Memory B cell (primary cell): ENCODE measurements around the gene INTS15.
"Not testable (repeated sequence)": the region's sequence is repeated elsewhere in the genome, so short reads cannot be mapped to it uniquely, and the experiment has no call there.

Source experiments
- ATAC-seq: fragments of 150-1000 bp; cut with Tn5 transposase; 2 replicates; pipeline ENCODE4 v1.10.0; 2021; ENCODE audit warnings: low read depth, mild to moderate bottlenecking, moderate library complexity
- DNase-seq, 2 donors: peaks; one replicate each; pipeline ENCODE4 v3.0.0; 2022; ENCODE audit warnings: low spot score in 2 of 2
- H3K27ac Mint-ChIP-seq: one replicate; pipeline ENCODE4 v1.8.0; 2022; ENCODE audit warnings: mild to moderate bottlenecking, moderate library complexity, mixed read lengths
- H3K27me3 Mint-ChIP-seq: one replicate; pipeline ENCODE4 v1.8.0; 2022; ENCODE audit warnings: mixed read lengths
- H3K36me3 Mint-ChIP-seq: one replicate; pipeline ENCODE4 v1.8.0; 2022; ENCODE audit warnings: mild to moderate bottlenecking, mixed read lengths
- H3K4me1 Mint-ChIP-seq: one replicate; pipeline ENCODE4 v1.8.0; 2022; ENCODE audit warnings: mixed read lengths
- H3K4me3 Mint-ChIP-seq: one replicate; pipeline ENCODE4 v1.8.0; 2022; ENCODE audit warnings: mild to moderate bottlenecking, moderate library complexity, mixed read lengths
- H3K9me3 Mint-ChIP-seq: one replicate; pipeline ENCODE4 v1.8.0; 2022; ENCODE audit warnings: mixed read lengths

INTS15 gene

DNA sequence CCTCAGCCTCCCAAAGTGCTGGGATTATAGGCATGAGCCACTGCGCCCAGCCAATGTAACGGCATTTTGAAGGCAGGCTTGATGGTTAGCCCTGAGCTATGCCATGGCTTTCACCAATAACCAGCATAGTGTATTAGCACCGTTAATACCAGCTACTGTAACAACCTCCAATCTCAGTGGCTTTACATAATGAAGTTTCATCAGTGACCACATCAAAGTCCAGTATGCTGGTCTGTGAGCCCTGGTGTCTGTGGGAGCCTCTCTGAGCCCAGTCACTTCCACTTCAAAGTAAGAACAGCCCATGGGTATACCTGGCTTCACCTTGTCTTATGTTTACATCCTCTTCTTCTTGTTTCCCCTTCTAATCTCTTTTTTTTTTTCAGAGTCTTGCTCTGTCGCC, 24.2 kb upstream of the INTS15 start:
- no peaks in the 10 kb centered on the region for H3K4me1 Mint-ChIP-seq
- no peaks in the 10 kb centered on the region for H3K9me3 Mint-ChIP-seq
- no peak overlapping the region for H3K4me3 Mint-ChIP-seq
- ATAC-seq (no peak), DNase-seq (no peak)
- no peak overlapping the region for H3K27ac Mint-ChIP-seq
- H3K36me3 Mint-ChIP-seq = no peaks in the 10 kb centered on the region
- peaks cover 4% of the 10 kb centered on the region for H3K27me3 Mint-ChIP-seq

DNA sequence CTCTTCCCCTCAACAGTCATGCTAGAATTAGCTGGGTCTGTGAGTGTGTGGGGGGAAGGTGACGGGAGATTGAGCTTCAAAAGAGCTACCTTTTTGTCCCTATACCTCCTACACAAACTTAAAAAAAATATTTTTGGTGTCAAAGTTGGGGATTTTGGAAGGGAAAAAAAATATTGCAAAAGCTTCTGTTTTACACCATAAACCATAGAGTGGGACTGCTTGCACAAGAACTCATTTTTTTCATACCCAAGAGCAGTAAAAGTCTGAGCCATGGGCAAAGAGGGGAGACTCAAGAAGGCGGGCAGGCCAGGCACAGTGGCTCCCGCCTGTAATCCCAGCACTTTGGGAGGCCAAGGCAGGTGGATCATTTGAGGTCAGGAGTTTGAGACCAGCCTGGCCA, 21.9 kb upstream of the INTS15 start:
- no peak overlapping the region for H3K4me3 Mint-ChIP-seq
- DNase-seq (no peak), ATAC-seq (no peak)
- no peaks in the 10 kb centered on the region for H3K9me3 Mint-ChIP-seq
- no peaks in the 10 kb centered on the region for H3K4me1 Mint-ChIP-seq
- peaks cover 8% of the 10 kb centered on the region for H3K27me3 Mint-ChIP-seq
- no peak overlapping the region for H3K27ac Mint-ChIP-seq
- no peaks in the 10 kb centered on the region for H3K36me3 Mint-ChIP-seq

DNA sequence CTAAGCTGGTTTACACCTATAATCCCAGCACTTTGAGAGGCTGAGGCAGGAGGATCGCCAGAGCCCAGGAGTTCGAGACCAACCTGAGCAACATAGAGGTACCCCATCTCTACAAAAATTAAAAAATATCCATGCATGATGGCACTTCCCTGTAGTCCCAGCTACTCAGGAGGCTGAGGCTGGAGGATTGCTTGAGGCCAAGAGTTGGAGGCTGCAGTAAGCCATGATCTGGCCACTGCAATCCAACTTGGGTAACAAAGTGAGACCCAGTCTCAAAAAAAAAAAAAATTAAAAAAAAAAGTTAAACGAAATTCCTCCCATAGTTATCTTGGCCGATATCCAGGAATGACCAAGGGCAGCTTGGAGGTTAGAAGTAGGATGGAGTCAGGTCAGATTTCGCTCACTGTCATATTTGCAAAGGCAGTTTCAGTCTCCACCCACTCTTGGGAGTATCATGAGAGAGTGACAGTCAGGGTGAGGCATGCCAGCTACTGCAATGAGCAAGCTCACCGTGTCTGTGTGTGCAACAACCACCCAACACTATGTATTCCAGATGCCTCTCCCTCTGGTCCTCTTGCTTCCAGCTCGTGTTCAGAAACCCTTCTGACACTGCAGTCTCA, 18.6 kb upstream of the INTS15 start:
- H3K36me3 Mint-ChIP-seq = no peaks in the 10 kb centered on the region
- peaks cover 8% of the 10 kb centered on the region for H3K27me3 Mint-ChIP-seq
- no peak for ATAC-seq
- no peaks in the 10 kb centered on the region for H3K4me1 Mint-ChIP-seq
- H3K9me3 Mint-ChIP-seq = no peaks in the 10 kb centered on the region
- no peak overlapping the region for H3K27ac Mint-ChIP-seq
- H3K4me3 Mint-ChIP-seq = no peak overlapping the region
- DNase-seq = no peak

DNA sequence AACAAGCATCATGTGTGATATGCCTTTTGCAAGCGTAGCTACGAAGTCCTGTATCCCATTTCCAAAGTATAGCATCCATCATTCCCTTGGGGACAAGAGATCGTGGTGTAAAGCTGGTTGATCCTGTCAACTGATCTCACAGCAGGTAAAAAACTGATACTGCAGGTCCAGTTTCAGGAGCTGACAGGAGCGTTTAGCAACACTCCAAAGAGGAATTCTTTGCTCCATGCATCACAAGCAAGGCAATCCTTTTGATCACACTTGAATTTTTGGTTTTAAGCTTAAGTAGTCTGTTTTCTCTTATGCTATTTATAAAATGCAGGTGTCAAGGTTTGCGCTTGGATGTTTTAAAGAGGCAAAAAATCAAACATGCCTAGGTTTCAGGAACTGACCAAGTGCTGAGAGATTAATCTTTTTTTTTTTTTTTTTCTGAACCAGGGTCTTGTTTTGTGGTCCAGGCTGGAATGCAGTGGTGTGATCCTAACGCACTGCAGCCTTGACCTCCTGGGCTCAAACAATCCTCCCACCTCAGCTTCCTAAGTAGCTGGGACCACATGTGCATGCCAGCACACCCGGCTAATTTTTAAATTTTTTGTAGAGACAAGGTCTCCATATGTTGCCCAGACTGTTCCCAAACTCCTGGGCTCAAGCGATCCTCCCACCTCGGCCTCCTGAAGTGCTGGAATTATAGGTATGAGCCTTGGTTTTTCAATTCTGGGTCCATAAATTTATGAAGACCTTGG, 14.4 kb upstream of the INTS15 start:
- H3K36me3 Mint-ChIP-seq = peaks cover 4% of the 10 kb centered on the region
- H3K9me3 Mint-ChIP-seq = no peaks in the 10 kb centered on the region
- peaks cover 3% of the 10 kb centered on the region for H3K27me3 Mint-ChIP-seq
- peaks cover 8% of the 10 kb centered on the region for H3K4me1 Mint-ChIP-seq
- no peak for DNase-seq
- ATAC-seq = no peak
- H3K27ac Mint-ChIP-seq = no peak overlapping the region
- H3K4me3 Mint-ChIP-seq = peak overlapping the region; percentile 28

DNA sequence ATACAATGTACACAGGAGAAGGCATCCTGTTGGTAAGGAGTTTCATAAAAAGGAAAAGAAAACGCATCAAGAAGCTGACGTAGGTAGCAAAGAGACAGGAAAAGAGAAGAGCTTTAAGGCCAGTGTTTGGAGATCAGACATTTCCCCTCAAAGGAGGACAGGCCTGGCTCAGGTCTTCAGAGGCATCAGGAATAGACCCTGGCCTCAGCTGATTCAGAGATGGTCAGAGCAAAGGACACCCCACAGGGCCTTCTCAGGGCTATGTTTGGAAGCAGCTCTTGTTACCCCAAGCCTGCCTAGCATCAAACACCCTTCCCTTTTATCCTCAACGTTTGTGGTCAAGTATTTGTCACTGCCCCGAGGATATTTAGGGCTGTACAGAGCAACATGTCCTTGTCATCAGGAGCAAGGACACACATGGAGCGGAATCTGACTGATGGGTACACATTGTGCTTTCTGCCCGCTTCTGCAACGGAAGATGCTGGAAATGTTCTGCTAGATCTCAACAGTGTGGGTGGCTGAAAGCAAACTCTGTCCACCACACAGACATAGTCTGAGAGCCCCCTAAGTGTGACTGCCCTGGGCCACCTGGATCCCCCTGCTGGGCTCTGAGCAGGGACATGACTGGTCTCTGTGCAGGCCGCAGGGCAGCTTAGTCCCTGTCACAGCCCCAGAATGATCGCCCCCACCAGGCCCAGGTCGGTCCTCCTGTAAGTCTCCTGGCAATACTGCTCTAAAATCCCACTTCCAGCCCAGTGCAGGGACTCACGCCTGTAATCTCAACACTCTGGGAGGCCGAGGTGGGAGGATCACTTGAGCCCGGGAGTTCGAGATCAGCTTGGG, 13.6 kb upstream of the INTS15 start:
- no peaks in the 10 kb centered on the region for H3K9me3 Mint-ChIP-seq
- DNase-seq (no peak), ATAC-seq (no peak)
- peak overlapping the region; percentile 85 for H3K4me3 Mint-ChIP-seq
- peaks cover 7% of the 10 kb centered on the region for H3K36me3 Mint-ChIP-seq
- H3K27ac Mint-ChIP-seq = no peak overlapping the region
- H3K27me3 Mint-ChIP-seq = peaks cover 3% of the 10 kb centered on the region
- peaks cover 12% of the 10 kb centered on the region for H3K4me1 Mint-ChIP-seq

DNA sequence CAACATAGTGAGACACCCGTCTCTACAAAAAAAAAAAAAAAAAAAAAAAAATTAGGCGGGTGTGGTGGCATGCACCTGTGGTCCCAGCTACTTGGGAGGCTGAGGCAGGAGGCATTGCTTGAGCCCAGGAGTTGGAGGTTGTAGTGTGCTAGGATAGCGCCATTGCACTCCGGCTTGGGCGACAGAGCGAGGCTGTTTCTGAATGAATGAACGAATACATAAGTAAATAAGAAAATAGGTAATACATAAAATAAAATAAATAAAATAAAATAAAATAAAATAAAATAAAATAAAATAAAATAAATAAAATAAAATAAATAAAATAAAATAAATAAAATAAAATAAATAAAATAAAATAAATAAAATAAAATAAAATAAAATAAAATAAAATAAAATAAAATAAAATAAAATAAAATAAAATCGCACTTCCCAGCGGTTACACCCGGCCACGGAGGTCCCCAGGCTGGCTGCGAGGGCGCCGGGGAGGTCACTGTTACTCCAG, 12.9 kb upstream of the INTS15 start:
- ATAC-seq = peak; percentile 25
- H3K4me1 Mint-ChIP-seq = peaks cover 17% of the 10 kb centered on the region
- not testable (repeated sequence) for H3K27me3 Mint-ChIP-seq, DNase-seq, H3K9me3 Mint-ChIP-seq
- peak overlapping the region; percentile 95 for H3K27ac Mint-ChIP-seq
- peaks cover 11% of the 10 kb centered on the region for H3K36me3 Mint-ChIP-seq
- H3K4me3 Mint-ChIP-seq = peak overlapping the region; percentile 90

DNA sequence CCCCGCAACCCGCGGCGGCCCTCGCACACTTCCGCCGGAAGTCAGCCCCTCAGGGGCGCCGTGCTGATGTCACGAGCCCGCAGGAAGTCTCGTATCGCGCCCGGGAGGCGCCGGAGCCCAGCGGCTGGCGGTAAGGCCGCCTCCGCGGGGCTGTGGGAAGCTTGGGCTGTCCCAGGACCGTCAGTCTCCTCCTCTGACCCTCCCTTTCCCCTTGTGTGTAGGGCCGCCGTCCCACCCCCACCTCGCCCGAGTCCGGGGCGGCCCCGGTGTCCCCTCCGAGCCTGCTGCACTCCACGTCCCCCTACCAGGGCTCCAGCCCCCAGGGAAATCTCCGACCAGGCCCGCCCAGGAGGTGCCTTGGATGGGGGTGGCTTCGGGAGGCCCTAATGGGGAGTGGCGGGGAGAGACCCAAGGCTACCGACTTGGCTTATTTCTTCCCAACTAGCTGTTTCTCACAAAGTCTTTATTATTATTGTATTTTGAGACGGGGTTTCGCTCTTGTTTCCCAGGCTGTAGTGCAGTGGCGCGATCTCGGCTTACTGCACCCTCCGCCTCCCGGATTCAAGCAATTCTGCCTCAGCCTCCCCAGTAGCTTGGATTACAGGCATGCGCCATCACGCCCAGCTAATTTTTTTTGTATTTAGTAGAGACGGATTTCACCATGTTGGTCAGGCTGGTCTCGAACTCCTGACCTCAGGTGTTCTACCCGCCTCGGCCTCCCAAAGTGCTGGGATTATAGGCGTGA, 12.3 kb upstream of the INTS15 start, which contains the start of gene ZDHHC4:
Gene ZDHHC4, plus strand, starts transcription at position 86 of the 745 bp plus-strand sequence. CDS start 3,108 bp downstream, outside the sequence.
- DNase-seq = peak; percentile 77 to 80
- Mint-ChIP-seq H3K27ac (peak within 1 kb of the TSS; percentile 95), H3K27me3 (peaks cover 3% of the 10 kb centered on the region), H3K4me1 (peaks cover 19% of the 10 kb centered on the region), H3K36me3 (peaks cover 13% of the 10 kb centered on the region), H3K9me3 (no peaks in the 10 kb centered on the region), H3K4me3 (peak within 1 kb of the TSS; percentile 90)
- peak; percentile 94 for ATAC-seq

DNA sequence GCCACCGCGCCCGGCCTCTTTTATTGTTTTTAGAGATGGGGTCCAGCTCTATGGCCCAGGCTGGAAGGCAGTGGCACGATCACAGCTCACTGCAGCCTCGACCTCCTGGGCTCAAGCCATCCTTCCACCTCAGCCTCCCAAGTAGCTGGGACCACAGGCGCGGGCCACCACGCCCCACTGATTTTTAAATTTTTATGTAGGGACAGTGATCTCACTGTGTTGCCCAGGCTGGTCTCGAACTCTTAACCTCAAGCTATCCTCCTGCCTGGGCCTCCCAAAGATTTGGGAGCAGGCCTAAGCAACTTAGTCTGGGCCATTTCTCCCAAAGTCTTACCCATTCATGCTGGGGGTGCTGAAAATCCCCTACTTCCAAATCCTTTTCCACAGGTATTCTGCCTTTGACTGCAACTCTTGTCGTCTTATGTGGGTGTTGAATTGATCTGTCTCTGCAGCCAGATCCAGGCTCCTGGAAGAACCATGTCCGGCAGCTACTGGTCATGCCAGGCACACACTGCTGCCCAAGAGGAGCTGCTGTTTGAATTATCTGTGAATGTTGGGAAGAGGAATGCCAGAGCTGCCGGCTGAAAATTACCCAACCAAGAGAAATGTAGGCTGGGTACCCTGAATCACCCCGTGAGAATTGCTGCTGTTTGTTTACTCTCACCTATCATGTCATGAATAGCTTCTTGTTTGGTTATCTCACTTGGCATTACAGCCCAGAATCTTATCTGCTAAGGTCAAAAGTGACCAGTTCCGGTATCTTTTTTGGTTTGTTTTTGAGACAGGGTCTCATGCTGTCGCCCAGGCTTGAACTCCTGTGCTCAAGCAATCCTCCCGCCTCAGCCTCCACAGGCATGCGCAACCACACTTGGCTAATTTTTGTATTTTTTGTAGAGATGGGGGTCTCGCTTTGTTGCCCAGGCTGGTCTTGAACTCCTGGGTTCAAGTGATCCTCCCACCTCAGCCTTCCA, 11.4 kb upstream of the INTS15 start:
- no peak for ATAC-seq
- Mint-ChIP-seq H3K4me1 (peaks cover 19% of the 10 kb centered on the region), H3K27ac (peak overlapping the region; percentile 95), H3K4me3 (peak overlapping the region; percentile 90), H3K36me3 (peaks cover 16% of the 10 kb centered on the region), H3K9me3 (no peaks in the 10 kb centered on the region), H3K27me3 (no peaks in the 10 kb centered on the region)
- DNase-seq = no peak

DNA sequence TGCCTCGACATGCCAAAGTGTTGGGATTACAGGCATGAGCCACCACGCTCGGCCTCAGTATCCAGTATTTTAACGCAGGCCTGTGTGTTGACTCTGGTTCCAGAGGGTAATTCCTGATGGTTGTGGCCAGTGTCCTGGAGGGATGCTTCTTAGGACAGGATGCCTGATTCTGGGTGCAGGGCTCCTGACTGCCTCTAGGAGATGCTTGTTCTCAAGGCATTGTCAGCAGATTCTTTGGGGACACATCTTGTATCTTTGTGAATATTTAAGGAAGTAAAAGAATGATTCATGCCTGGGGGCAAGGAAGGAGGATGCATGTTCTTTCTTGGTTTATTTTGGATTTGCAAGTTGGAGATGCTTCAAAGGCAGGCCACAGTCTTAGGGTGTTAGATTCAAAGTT, 10.4 kb upstream of the INTS15 start:
- DNase-seq = no peak
- Mint-ChIP-seq H3K4me3 (peak overlapping the region; percentile 14), H3K27me3 (no peaks in the 10 kb centered on the region), H3K36me3 (peaks cover 21% of the 10 kb centered on the region), H3K4me1 (peaks cover 19% of the 10 kb centered on the region), H3K9me3 (no peaks in the 10 kb centered on the region), H3K27ac (peak overlapping the region; percentile 25)
- no peak for ATAC-seq

DNA sequence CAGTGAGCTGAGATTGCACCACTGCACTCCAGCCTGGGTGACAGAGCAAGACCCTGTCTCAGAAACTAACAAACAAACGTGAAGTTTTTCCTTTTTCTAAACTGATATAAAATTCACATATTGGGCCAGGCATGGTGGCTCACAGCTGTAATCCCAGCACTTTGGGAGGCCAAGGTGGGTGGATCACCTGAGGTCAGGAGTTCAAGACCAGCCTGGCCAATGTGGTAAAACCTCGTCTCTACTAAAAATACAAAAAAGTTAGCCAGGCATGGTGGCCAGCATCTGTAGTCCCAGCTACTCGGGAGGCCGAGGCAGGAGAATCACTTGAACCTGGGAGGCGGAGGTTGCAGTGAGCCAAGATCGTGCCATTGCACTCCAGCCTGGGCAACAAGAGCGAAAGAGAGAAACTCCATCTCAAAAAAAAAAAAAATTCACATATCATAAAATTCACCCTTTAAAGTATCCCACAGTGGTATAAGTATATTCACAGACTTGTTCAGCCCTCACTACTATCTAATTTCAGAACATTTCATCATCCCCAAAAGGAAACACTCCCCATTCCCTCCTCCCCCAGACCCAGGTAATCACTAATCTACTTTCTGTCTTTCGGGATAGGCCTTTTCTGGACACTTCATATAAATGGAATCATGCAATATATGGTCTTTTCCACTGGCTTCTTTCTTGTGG, 3.9 kb upstream of the INTS15 start:
- H3K27me3 Mint-ChIP-seq, DNase-seq, H3K27ac Mint-ChIP-seq, H3K4me3 Mint-ChIP-seq, ATAC-seq, H3K9me3 Mint-ChIP-seq: not testable (repeated sequence)
- Mint-ChIP-seq H3K4me1 (peaks cover 19% of the 10 kb centered on the region), H3K36me3 (peaks cover 37% of the 10 kb centered on the region)

DNA sequence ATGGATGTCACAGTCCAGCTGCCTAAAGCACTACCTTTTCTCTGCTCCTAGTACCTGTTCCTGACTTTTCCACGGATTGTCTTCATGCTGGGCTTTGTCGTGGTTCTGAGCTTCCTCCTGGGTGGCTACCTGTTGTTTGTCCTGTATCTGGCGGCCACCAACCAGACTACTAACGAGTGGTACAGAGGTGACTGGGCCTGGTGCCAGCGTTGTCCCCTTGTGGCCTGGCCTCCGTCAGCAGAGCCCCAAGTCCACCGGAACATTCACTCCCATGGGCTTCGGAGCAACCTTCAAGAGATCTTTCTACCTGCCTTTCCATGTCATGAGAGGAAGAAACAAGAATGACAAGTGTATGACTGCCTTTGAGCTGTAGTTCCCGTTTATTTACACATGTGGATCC, 1.3 kb upstream of the INTS15 start:
- Mint-ChIP-seq H3K36me3 (peaks cover 29% of the 10 kb centered on the region), H3K27ac (peak overlapping the region; percentile 47)
- no peak for DNase-seq

DNA sequence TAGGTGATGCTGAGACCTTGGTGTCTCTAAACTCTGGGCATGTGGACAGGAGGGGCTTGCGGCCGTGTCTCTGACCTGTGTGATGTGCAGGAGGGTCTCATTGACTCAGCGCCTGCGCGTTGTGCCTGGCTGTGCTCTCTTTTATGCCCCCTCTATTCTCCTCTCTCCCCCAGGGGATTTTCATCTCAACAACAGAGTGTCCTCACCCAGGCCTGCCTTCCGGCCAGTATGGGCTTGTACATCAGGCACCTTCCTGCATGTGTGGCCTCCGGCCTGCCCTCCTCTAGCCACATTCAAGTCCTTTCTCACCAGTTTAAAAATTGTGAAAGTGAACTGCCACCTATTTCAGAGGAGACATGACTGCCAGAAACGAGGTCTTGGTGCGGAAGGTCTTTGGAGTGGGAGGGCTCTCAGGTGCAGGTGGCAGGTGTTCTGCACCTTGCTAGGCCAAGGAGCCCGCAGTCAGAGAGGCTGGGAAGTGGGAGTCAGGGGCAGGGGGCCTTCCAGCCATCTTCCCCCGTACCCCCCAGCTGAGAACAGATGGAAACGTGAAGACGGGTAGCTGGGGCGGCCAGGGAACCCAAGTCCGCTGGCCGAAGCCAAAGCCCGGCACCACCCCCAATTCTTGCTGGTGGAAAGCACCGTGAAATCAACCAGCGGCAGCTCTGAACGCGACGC, 531 bp upstream of the INTS15 start:
- DNase-seq (no peak), ATAC-seq (no peak)
- Mint-ChIP-seq H3K4me1 (peaks cover 9% of the 10 kb centered on the region), H3K27ac (peak overlapping the region; percentile 47), H3K36me3 (peaks cover 28% of the 10 kb centered on the region), H3K9me3 (no peaks in the 10 kb centered on the region), H3K4me3 (peak overlapping the region; percentile 68), H3K27me3 (no peaks in the 10 kb centered on the region)

More for the DNA sequence above, 1.3 kb upstream of the INTS15 start:
- Mint-ChIP-seq H3K4me3 (peak overlapping the region; percentile 34), H3K9me3 (no peaks in the 10 kb centered on the region), H3K27me3 (no peaks in the 10 kb centered on the region), H3K4me1 (peaks cover 9% of the 10 kb centered on the region)
- no peak for ATAC-seq
